Ovary (tissue), 9 donors: ENCODE data around the gene PCBP3. TPM values are rescaled to one million over a fixed set of nuclear protein-coding genes. Genes with fewer than 3 reads are reported as not detected.

ENCODE experiments used
- DNase-seq, 5 donors: peaks; one replicate each; pipeline ENCODE4 v3.0.0-alpha.2; 2019 to 2020
- H3K27ac ChIP-seq, 2 donors: fragments of 200-600 bp; one replicate each; pipeline versions ENCODE4 v1.5.1 to v1.8.0; 2019 to 2022
- H3K27me3 ChIP-seq: fragments of 200-600 bp; one replicate; pipeline ENCODE4 v1.8.0; 2022
- H3K36me3 ChIP-seq: fragments of 200-600 bp; sonication (generic); one replicate; pipeline ENCODE4 v1.5.1; 2019
- H3K4me1 ChIP-seq: one replicate; pipeline ENCODE4 v1.8.1; 2013; ENCODE audit warnings: mild to moderate bottlenecking, moderate library complexity; ENCODE audit not compliant: insufficient read depth
- H3K4me3 ChIP-seq: fragments of 200-600 bp; sonication (generic); one replicate; pipeline ENCODE4 v1.5.1; 2017
- H3K9me3 ChIP-seq, 2 donors: fragments of 200-600 bp in 1 of 2; sonication (generic) in 1 of 2; one replicate each; pipeline versions ENCODE4 v1.5.1 to v1.8.1; 2013 to 2019; ENCODE audit warnings: mild to moderate bottlenecking in 1 of 2, moderate library complexity in 1 of 2
- EP300 ChIP-seq: sonication (generic); formaldehyde crosslinking; IDR thresholded peaks from one replicate; pipeline ENCODE4 v1.6.1; 2017; ENCODE audit warnings: antibody characterized with exemption
- POLR2A ChIP-seq: fragments of 450-650 bp; IDR thresholded peaks from one replicate; pipeline ENCODE4 v1.6.1; 2017; ENCODE audit warnings: antibody characterized with exemption, mild to moderate bottlenecking, moderate library complexity
- WGBS, 3 donors: extraction: QIAGEN DNeasy Blood & Tissue Kit in 1 of 3; methylation state at CpG; one replicate each; pipeline versions ENCODE4 v1.1.5 to v1.1.7; 2013 to 2017; 5-methylcytosine and 5-hydroxymethylcytosine counted together
- intact Hi-C, 4 donors: fragments of 100-400 bp; cut with DNase I; formaldehyde crosslinking; loops; one replicate each; pipeline versions ENCODE4 v1.11.0 to v1.15.1; 2022 to 2023
- polyA plus RNA-seq, 2 donors: library from polyadenylated mRNA; stranded (reverse); fragments of 200-250 nt in 1 of 2; fragments of 350-450 nt in 1 of 2; fragmentation: Illumina TruSeq in 1 of 2; extraction: RNeasy Lipid Tissue Mini Kit (QIAGEN cat#74804) in 1 of 2; gene quantifications; one replicate each; pipeline ENCODE4 v1.2.3, GENCODE V29; 2013 to 2014
- total RNA-seq, 7 donors: library from RNA; depleted of rRNA in 2 of 7; stranded (reverse); fragments of >200 nt in 2 of 7; fragmentation: NEBNext Ultra II Directional in 3 of 7; extraction: Animal tissue kit (Norgen Biotek cat#: 25700) in 3 of 7; gene quantifications; one replicate each; pipeline versions ENCODE4 v1.1.0 to v1.2.4, GENCODE V29; 2016 to 2023
- TF ChIP-seq, protein P1 (sequence below), 3 donors: fragments of 450-650 bp in 2 of 3; fragments of 200-600 bp in 1 of 3; IDR thresholded peaks; one replicate each; pipeline versions ENCODE4 v1.5.1 to v1.8.0; 2016 to 2022; ENCODE audit warnings: antibody characterized with exemption in 3 of 3, mild to moderate bottlenecking in 1 of 3
- donor health status: DM: no; HTN: no; CAD: no; lungs with moderate emphysema.
- donor health status: DM: no; HTN: no; CAD: no.
- donor health status: Bipolar disorder and iron deficiency.
- donor health status: DM: yes; HTN: yes; CAD: no.
- donor health status: DM: no; HTN: no; CAD: no.
- donor health status: DM: yes; HTN: yes; CAD: no.

Gene PCBP3
- total and polyA plus RNA-seq, 9 donors = 2.4 to 10.1 (median 5.4) TPM

DNA sequence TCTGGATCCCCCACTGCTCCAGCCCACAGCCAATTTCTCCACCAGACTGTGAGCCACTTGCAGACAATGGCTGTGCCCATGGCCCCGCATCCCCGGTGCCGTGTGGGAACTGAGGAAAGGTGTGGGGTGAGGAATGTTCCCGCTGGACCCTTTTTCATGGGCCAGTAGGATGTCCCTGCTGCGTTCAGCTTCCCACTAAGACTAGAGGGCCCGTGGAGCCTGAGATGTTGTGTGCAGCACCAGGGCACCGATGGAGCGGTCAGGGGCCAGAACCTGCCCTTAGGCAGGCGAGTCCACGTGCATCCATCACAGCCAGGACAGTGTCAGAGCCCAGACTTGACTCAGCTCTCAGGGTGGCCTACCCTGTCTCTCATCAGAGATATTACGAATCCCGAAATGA lies 232.4 kb downstream of the PCBP3 start:
- 91 to 94% (median 92%) methylated on average over 12 of the region's 12 CpGs for WGBS, 3 donors
- peak in 2 of 5 donors; percentile 5 to 22 for DNase-seq
- TF ChIP-seq, protein P1, sequence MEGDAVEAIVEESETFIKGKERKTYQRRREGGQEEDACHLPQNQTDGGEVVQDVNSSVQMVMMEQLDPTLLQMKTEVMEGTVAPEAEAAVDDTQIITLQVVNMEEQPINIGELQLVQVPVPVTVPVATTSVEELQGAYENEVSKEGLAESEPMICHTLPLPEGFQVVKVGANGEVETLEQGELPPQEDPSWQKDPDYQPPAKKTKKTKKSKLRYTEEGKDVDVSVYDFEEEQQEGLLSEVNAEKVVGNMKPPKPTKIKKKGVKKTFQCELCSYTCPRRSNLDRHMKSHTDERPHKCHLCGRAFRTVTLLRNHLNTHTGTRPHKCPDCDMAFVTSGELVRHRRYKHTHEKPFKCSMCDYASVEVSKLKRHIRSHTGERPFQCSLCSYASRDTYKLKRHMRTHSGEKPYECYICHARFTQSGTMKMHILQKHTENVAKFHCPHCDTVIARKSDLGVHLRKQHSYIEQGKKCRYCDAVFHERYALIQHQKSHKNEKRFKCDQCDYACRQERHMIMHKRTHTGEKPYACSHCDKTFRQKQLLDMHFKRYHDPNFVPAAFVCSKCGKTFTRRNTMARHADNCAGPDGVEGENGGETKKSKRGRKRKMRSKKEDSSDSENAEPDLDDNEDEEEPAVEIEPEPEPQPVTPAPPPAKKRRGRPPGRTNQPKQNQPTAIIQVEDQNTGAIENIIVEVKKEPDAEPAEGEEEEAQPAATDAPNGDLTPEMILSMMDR (IDR thresholded peaks at IDR 0.05) = no peak
- TF ChIP-seq EP300 (no peak), POLR2A (no peak)
- intact Hi-C loops = no loop called here
- Histone ChIP-seq H3K36me3 (no peaks in the 10 kb centered on the region), H3K4me1 (no peaks in the 10 kb centered on the region), H3K4me3 (no peak overlapping the region), H3K9me3 (no peaks in the 10 kb centered on the region), H3K27ac (no peak overlapping the region), H3K27me3 (no peaks in the 10 kb centered on the region)

DNA sequence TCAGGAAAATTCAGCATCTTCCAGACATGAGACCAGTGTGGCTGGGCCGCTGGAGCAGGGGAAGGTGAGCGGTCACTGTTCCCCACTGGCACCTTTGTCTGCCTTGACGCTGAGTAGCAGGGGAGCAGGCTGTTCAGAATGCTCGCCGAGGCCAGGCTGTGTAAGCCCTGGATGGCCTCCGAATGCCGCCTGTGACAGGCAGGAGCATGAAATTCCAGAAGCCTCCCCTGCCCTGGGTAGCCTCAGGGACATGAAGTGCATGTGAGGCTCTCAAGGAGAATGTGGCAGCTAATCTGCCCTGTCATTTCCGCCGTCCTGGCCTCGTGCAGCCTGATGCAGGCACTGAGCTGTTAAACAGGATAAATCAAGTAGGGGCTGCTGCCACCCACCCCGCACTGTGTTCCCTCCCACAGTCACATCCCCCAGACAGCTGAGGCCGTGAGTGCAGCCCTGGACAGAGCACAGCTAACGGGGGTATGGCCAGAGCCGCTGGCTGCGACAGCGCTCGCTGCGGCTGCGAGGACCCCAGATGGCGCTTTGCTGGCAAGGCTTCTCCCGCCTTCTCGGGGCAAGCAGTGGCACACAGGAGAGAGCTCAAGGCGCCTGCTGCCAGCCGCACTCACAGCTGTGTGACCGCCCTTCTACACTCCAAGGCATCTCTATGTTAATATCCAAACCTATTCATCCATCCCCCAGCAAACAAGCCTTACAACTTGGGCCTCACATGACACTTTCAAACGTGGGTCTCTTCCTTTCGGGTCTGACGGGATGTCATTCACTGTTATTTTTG lies 233.1 kb downstream of the PCBP3 start:
- Histone ChIP-seq H3K36me3 (no peaks in the 10 kb centered on the region), H3K4me3 (no peak overlapping the region), H3K27me3 (no peaks in the 10 kb centered on the region), H3K9me3 (no peaks in the 10 kb centered on the region), H3K4me1 (no peaks in the 10 kb centered on the region), H3K27ac (no peak overlapping the region)
- TF ChIP-seq EP300 = no peak
- TF ChIP-seq, protein P1 (IDR thresholded peaks at IDR 0.05) = no peak
- TF ChIP-seq POLR2A = no peak
- intact Hi-C loops = no loop called here
- 60 to 84% (median 68%) methylated on average over 26 to 28 of the region's 28 CpGs for WGBS, 3 donors
- DNase-seq = peak in 1 of 5 donors; percentile 6

DNA sequence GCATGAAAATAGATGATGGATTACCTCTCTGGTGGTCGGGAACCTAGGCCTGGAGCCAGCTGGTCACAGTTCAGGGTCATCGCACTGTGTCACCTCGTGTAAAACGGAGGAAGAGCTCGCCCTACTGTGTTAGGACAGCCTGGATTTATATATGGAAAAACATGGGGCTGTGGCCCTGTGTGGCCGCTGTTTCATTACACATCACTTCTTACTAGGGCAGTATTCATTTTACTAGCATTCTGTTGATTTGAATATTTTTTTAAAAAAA lies 233.6 kb downstream of the PCBP3 start:
- TF ChIP-seq, protein P1 (IDR thresholded peaks at IDR 0.05) = no peak
- TF ChIP-seq POLR2A (no peak), EP300 (no peak)
- no peak for DNase-seq
- WGBS, 3 donors = 69 to 72% (median 71%) methylated on average over 6 of the region's 6 CpGs
- Histone ChIP-seq H3K4me1 (no peaks in the 10 kb centered on the region), H3K4me3 (no peak overlapping the region), H3K27ac (no peak overlapping the region), H3K9me3 (no peaks in the 10 kb centered on the region), H3K36me3 (no peaks in the 10 kb centered on the region), H3K27me3 (no peaks in the 10 kb centered on the region)
- intact Hi-C loops = no loop called here

DNA sequence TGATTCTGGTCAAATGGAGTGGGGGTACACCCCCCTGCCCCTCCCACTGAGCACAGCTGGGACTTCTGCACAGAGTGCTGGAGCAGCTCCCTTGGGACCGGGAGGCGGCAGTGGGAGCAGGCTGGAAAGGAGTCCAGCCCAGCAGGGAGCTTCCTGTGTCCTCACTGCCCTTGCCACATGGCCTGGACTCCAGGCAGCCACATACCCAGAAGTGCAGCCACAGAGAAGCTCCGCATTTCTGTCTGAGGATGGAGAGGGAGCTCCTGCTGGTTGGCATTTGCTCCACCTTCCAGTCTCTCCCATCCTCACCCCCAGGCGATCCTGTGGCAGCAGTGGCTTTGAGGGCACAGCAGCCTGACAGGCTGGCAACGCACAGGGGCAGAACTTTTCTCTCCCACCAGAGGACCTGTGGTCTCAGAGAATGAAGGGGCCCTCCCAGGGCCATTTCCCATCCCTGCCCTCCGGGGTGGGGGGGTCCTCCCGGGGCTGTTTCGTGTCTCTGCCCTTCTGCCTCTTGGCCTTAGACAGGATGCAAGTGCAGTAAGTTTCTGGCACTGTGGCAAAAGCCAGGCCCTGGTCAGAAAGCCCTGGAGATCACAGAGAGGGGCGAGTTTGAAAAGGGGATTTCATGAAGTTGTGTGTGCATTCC lies 234.4 kb downstream of the PCBP3 start:
- Histone ChIP-seq H3K27ac (no peak overlapping the region), H3K27me3 (no peaks in the 10 kb centered on the region), H3K36me3 (no peaks in the 10 kb centered on the region), H3K4me1 (no peaks in the 10 kb centered on the region), H3K9me3 (no peaks in the 10 kb centered on the region), H3K4me3 (no peak overlapping the region)
- intact Hi-C loops = no loop called here
- 73 to 87% (median 81%) methylated on average over 9 of the region's 9 CpGs for WGBS, 3 donors
- peak in 1 of 5 donors; percentile 5 for DNase-seq
- TF ChIP-seq, protein P1 (IDR thresholded peaks at IDR 0.05) = no peak
- no peak for TF ChIP-seq POLR2A
- no peak for TF ChIP-seq EP300
